ENCODE data around the gene POLR2F.

Gene POLR2F

GRCh38 chr22:37925767-37926166 is 27.7 kb upstream of the POLR2F start:
- Histone ChIP-seq H3K4me1 (ENCODE audit: low read length) (no peaks in the 10 kb centered on the region), H2AFZ (ENCODE audit: low read depth, low read length) (no peak overlapping the region), H3K79me2 (ENCODE audit: low read length) (no peaks in the 10 kb centered on the region), H3K9me3 (ENCODE audit: insufficient read depth, low read length) (no peaks in the 10 kb centered on the region), H3K27ac (ENCODE audit: low read length) (no peak overlapping the region), H3K4me2 (ENCODE audit: low read length) (no peak overlapping the region), H3K9ac (ENCODE audit: low read length) (no peak overlapping the region), H3K36me3 (replicated peaks; ENCODE audit: low read depth, low read length) (peaks cover 8% of the 10 kb centered on the region), H3K27me3 (ENCODE audit: low read depth, low read length) (no peaks in the 10 kb centered on the region), H4K20me1 (ENCODE audit: insufficient read depth, low read length) (no peaks in the 10 kb centered on the region), H3K4me3 (ENCODE audit: low read length) (no peak overlapping the region)
- no peak for TF ChIP-seq CTCF (IDR thresholded peaks at IDR 0.05; ENCODE audit: low read depth, low read length)

- H3K4me1 ChIP-seq (ENCODE audit: low read length), result no peaks in the 10 kb centered on the region
- TF ChIP-seq EZH2phosphoT487 (IDR thresholded peaks at IDR 0.05; ENCODE audit: low read depth) (no peak), CTCF (IDR thresholded peaks at IDR 0.05; ENCODE audit: low read depth, low read length) (no peak)
- no peaks in the 10 kb centered on the region for H3K27me3 ChIP-seq (ENCODE audit: low read depth, low read length)
- H3K4me2 ChIP-seq (ENCODE audit: low read length), result no peak overlapping the region
- peaks cover 8% of the 10 kb centered on the region for H3K36me3 ChIP-seq (replicated peaks; ENCODE audit: low read depth, low read length)
- H3K4me3 ChIP-seq (ENCODE audit: low read length), result no peak overlapping the region
- H4K20me1 ChIP-seq (ENCODE audit: insufficient read depth, low read length), result no peaks in the 10 kb centered on the region
- H2AFZ ChIP-seq (ENCODE audit: low read depth, low read length), result no peak overlapping the region
- H3K27ac ChIP-seq (ENCODE audit: low read length), result no peak overlapping the region
- H3K9me3 ChIP-seq (ENCODE audit: insufficient read depth, low read length), result no peaks in the 10 kb centered on the region
- H3K9ac ChIP-seq (ENCODE audit: low read length), result no peak overlapping the region
- H3K79me2 ChIP-seq (ENCODE audit: low read length), result no peaks in the 10 kb centered on the region
Observed at GRCh38 chr22:37926358-37926757, 27.1 kb upstream of the POLR2F start.

DNA sequence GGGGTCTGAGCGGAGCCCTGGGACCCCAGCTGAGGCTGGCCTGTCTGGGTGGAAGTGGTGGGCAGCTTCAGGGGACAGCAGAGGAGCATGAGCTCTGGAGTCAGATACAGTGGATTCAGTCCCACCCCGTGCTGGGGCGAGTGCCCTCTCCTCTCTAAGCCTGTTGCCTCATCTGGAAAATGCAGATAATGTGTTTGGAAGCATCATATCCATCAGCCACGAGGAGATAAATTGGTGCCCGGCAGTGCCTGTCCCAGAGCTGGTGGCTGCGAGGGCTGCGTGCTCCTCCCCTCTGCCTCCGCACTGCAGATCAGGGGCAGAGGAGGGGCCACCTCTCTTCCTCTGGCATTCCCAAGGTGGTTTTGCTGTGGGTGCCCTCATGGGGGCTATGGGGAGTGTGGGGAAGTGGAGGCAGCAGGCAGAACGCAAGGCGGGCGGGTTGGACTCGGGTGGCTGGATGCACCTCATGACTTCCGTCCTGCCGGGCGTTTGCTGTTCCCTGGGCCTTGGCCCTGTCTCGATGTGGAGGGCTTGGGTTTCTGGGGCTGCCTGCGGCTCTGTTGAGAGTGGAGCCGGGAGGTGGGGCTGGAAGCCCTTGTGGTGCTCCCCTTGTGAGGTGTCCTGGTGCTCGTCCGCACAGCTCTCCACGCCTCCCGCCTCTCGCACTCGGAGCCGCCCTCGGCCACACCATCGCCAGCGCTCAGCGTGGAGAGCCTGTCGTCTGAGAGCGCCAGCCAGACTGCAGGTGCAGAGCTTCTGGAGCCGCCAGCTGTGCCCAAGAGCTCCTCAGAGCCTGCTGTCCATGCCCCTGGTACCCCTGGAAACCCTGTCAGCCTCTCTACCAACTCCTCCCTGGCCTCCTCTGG is 26.5 kb upstream of the POLR2F start:
- Histone ChIP-seq H3K79me2 (ENCODE audit: low read length) (no peaks in the 10 kb centered on the region), H3K9me3 (ENCODE audit: insufficient read depth, low read length) (no peaks in the 10 kb centered on the region), H3K9ac (ENCODE audit: low read length) (no peak overlapping the region), H2AFZ (ENCODE audit: low read depth, low read length) (no peak overlapping the region), H3K4me1 (ENCODE audit: low read length) (no peaks in the 10 kb centered on the region), H3K27ac (ENCODE audit: low read length) (no peak overlapping the region), H3K36me3 (replicated peaks; ENCODE audit: low read depth, low read length) (peaks cover 5% of the 10 kb centered on the region), H3K4me3 (ENCODE audit: low read length) (no peak overlapping the region), H3K4me2 (ENCODE audit: low read length) (no peak overlapping the region), H4K20me1 (ENCODE audit: insufficient read depth, low read length) (no peaks in the 10 kb centered on the region), H3K27me3 (ENCODE audit: low read depth, low read length) (no peaks in the 10 kb centered on the region)
- TF ChIP-seq CTCF (IDR thresholded peaks at IDR 0.05; ENCODE audit: low read depth, low read length) (no peak), EZH2phosphoT487 (IDR thresholded peaks at IDR 0.05; ENCODE audit: low read depth) (no peak)

DNA sequence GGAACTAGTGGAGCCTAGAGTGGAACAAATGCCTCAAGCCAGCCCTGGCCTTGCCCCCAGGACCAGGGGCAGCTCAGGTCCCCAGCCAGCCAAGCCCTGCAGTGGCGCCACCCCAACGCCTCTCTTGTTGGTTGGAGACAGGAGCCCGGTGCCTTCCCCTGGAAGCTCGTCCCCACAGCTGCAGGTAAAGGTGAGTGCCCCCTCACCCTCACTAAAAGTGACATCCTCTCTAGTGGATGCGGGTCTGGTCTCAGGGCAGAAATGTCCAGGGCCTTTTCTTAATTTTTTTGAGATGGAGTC is 25.9 kb upstream of the POLR2F start:
- H3K4me3 ChIP-seq (ENCODE audit: low read length), result no peak overlapping the region
- H2AFZ ChIP-seq (ENCODE audit: low read depth, low read length), result no peak overlapping the region
- H3K79me2 ChIP-seq (ENCODE audit: low read length), result no peaks in the 10 kb centered on the region
- H3K4me2 ChIP-seq (ENCODE audit: low read length), result no peak overlapping the region
- no peaks in the 10 kb centered on the region for H3K27me3 ChIP-seq (ENCODE audit: low read depth, low read length)
- peaks cover 5% of the 10 kb centered on the region for H3K36me3 ChIP-seq (replicated peaks; ENCODE audit: low read depth, low read length)
- H4K20me1 ChIP-seq (ENCODE audit: insufficient read depth, low read length), result no peaks in the 10 kb centered on the region
- no peak overlapping the region for H3K27ac ChIP-seq (ENCODE audit: low read length)
- H3K9me3 ChIP-seq (ENCODE audit: insufficient read depth, low read length), result no peaks in the 10 kb centered on the region
- no peaks in the 10 kb centered on the region for H3K4me1 ChIP-seq (ENCODE audit: low read length)
- no peak for TF ChIP-seq CTCF (IDR thresholded peaks at IDR 0.05; ENCODE audit: low read depth, low read length)
- H3K9ac ChIP-seq (ENCODE audit: low read length), result no peak overlapping the region
